ENCODE results near the gene FRMD8. TPM values are rescaled to one million over a fixed set of nuclear protein-coding genes. Genes with fewer than 3 reads are reported as not detected.

FRMD8 gene
- total and polyA plus RNA-seq, 9 of the 15 experiments (the other 6 are each of a cell fraction or from before 2014, with no cell fraction given) = 4.5 to 54.5 (median 15.8) TPM

- TF ChIP-seq UBTF (IDR thresholded peaks at IDR 0.05; ENCODE audit: borderline replicate concordance in 1 of 2, low read depth in 2 of 2, low read length in 2 of 2) (no peak), E2F3 (CRISPR knock-in tag; IDR thresholded peaks at IDR 0.05) (no peak), SMARCA5 (IDR thresholded peaks at IDR 0.05) (no peak), ZNF79 (CRISPR knock-in tag; IDR thresholded peaks at IDR 0.05; ENCODE audit: low read depth) (no peak), ZNF282 (CRISPR knock-in tag; IDR thresholded peaks at IDR 0.05) (no peak), BDP1 (IDR thresholded peaks at IDR 0.05; ENCODE audit: insufficient read depth, insufficient read length) (no peak), HMGN3 (IDR thresholded peaks at IDR 0.05; ENCODE audit: borderline replicate concordance, extremely low read depth, insufficient read length, low read depth, low read length) (no peak), HMG20B (CRISPR knock-in tag; IDR thresholded peaks at IDR 0.05) (no peak), ETV5 (CRISPR knock-in tag; IDR thresholded peaks at IDR 0.05; ENCODE audit: low read depth) (no peak), MYBL2 (IDR thresholded peaks at IDR 0.05; ENCODE audit: low read depth) (no peak), MYBL2 (CRISPR knock-in tag; IDR thresholded peaks at IDR 0.05; ENCODE audit: borderline replicate concordance) (no peak), SRF (CRISPR knock-in tag; IDR thresholded peaks at IDR 0.05) (peak in 1 of 2 experiments; percentile 37; a peak in 2 of 4 replicates), NUFIP1 (IDR thresholded peaks at IDR 0.05; ENCODE audit: partially characterized antibody) (no peak), ZKSCAN3 (CRISPR knock-in tag; IDR thresholded peaks at IDR 0.05) (no peak), STAT5B (CRISPR knock-in tag; IDR thresholded peaks at IDR 0.05) (no peak), PTRF (tag; IDR thresholded peaks at IDR 0.05) (no peak), ZNF699 (CRISPR knock-in tag; IDR thresholded peaks at IDR 0.05; ENCODE audit: insufficient replicate concordance) (no peak), ZNF347 (CRISPR knock-in tag; IDR thresholded peaks at IDR 0.05; ENCODE audit: low read depth) (no peak), PRPF4 (IDR thresholded peaks at IDR 0.05; ENCODE audit: insufficient read depth, low read depth, low read length, poor library complexity, severe bottlenecking) (no peak), CBX2 (IDR thresholded peaks at IDR 0.05; ENCODE audit: insufficient read depth, low read length, poor library complexity, severe bottlenecking) (no peak), GTF2A2 (tag; IDR thresholded peaks at IDR 0.05) (no peak), CBX3 (IDR thresholded peaks at IDR 0.05; ENCODE audit: borderline replicate concordance in 1 of 2, low read length in 2 of 2) (no peak), TFE3 (CRISPR knock-in tag; IDR thresholded peaks at IDR 0.05) (peak; percentile 40), MAX (CRISPR knock-in tag; IDR thresholded peaks at IDR 0.05) (no peak; the same call in 1 of the 2 replicates), JUNB (CRISPR knock-in tag; conservative IDR thresholded peaks at IDR 0.05) (no peak)
Measured at GRCh38 chr11:65420979-65421793, 34.7 kb downstream of the FRMD8 start (continued).

Measured in K562 (cell line).